Activated CD4-positive, alpha-beta T cell treated with anti-CD3 and anti-CD28 coated beads for 4 hours (primary cell): Measurements from ENCODE around the gene GFRA1.
"Not testable (repeated sequence)": the region's sequence is repeated elsewhere in the genome, so short reads cannot be mapped to it uniquely, and the experiment has no call there.

ENCODE experiments used
- DNase-seq, 2 donors: peaks; one replicate each; pipeline ENCODE4 v3.0.0-alpha.2; 2020

Gene GFRA1

GRCh38 chr10:116056445-116057293 is 216.3 kb downstream of the GFRA1 start:
- no peak for DNase-seq

DNA sequence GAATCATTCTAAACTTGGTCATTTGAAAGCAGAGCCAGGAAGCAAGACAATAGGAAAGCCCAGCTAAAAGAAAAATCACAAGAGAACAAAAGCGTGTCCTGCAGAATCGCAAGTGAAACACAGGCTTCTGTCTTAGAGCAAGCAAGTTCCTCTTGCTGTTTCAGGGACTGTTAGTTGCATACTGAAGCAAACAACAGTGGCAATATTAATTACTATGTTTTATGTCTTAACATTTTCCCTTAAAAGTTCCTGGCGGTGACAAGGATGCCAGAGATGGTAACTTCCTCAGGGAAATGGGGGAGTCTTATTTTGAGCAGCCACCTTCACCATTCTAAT is 217.1 kb downstream of the GFRA1 start:
- no peak for DNase-seq

DNA sequence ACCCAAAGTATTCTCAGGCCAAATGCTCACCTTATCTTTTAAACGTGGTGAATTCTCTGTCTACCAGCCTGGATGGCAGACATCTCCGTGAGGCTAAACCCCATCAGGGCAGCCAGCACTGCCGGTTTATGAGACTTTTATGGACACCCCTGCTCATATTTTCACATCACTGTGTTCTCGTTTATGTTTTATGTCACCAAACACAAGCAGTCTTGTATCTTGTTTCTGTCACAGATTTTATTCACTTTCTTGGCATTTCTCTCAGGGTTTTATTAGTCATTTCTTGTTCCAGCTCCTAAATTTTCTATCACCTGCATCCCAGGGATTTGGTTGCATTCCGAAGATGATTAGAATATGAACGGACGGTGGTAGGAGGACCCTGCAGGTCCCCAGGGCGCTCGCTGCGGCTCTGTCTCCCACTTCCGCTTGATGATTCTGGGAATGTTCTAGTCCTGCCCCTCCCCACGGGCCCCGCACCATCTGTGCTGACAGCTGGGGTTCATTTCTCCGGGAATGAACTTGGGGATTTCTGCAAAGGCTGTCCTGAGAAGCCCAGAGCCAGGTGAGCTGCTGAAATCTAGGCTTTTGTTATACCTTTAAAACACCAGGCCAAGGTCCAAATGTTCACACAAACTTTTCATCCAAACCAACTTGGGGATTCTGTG is 217.6 kb downstream of the GFRA1 start:
- no peak for DNase-seq

DNA sequence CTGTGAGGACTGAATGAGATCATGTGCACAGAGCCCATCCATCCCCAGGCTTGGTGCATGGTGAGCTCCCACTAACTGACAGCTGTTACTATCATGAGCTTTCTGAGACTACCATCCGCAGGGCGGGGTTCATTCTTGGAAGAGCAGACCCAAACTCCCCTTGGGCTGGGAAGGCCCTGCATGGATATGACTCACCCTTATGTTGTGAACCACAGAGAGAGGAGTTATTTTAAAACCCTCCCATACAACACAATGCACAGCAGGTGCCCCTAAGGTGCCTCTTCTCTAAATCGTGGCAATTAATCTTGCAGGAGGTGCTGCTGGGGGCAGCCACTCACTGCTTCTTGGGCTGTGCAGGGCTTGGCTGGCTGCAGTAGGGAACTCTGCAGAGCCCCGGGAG is 219.1 kb downstream of the GFRA1 start:
- DNase-seq, result no peak

DNA sequence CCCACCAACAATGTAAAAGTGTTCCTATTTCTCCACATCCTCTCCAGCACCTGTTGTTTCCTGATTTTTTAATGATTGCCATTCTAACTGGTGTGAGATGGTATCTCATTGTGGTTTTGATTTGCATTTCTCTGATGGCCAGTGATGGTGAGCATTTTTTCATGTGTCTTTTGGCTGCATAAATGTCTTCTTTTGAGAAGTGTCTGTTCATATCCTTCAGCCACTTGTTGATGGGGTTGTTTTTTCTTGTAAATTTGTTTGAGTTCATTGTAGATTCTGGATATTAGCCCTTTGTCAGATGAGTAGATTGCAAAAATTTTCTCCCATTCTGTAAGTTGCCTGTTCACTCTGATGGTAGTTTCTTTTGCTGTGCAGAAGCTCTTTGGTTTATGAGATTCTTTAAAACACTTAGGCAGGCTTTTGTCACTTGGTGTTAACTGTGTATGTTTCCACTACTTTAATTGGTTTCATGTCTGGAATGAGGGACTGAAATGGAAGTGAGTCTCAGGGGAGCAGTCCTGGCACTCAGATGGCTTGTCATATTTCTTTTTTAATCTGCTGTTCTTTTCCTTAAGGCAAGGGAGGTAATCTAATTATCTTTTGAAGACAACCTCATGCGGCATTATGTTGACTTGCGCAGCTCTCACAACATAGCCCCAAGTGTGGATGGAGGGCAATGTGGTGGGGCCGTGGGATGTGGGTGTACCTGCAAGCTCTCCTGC is 219.8 kb downstream of the GFRA1 start:
- not testable (repeated sequence) for DNase-seq

DNA sequence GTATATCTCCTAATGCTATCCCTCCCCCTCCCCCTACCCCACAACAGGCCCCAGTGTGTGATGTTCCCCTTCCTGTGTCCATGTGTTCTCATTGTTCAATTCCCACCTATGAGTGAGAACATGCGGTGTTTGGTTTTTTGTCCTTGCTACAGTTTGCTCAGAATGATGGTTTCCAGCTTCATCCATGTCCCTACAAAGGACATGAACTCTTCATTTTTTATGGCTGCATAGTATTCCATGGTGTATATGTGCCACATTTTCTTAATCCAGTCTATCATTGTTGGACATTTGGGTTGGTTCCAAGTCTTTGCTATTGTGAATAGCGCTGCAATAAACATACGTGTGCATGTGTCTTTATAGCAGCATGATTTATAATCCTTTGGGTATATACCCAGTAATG is 220.5 kb downstream of the GFRA1 start:
- DNase-seq, result not testable (repeated sequence)

DNA sequence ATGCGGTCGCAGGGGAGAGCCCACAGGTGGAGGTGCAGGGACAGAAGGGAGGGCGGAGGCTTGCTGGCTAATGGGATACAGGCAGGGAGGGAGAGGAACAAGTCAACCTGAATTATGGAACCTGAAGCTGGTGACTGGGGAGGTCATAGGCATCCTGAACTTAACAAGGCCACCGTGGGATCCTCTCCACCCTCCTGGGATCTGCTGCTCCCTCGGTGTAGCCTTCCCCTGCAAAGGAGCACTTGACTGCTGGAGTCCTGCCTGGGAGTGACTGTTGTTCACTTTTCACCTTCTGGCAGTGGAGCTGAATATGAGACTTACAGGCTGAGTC is 223.1 kb downstream of the GFRA1 start:
- no peak for DNase-seq

DNA sequence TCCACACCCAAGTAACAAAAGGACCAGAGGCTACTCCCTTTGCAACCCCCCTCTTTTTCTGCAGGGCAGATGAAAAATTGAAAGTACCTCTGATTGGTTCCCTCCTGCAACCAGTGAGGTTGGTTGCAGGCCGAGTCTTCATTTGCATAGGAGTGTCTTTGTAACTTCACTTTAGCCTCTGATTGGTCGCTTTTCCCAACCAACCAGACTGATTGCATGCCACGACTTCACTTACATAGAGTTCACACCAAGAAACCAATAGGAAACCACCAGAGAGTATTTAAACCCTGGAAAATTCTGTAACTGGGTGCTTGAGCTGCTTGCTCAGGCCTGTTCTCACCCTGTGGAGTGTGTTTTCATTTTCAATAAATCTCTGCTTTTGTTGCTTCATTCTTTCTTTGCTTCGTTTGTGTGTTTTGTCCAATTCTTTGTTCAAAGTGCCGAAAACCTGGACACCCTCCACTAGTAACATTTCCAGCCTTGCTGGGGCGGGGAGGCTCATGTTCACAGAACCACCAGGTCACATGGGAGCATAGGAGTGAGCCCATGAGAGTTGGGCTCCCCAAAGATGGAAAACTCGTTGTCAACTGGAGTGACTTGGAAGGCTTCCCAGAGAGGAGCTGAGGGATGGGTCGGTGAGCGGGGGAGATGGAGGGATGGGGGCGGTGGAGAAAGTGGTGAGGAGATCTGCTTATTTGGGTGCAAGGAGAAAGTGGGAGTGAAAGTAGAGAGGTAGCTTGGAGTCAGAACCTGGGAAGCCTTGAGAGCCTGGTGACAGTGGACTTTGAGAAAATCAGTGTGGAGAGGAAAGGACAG is 223.6 kb downstream of the GFRA1 start:
- no peak for DNase-seq

DNA sequence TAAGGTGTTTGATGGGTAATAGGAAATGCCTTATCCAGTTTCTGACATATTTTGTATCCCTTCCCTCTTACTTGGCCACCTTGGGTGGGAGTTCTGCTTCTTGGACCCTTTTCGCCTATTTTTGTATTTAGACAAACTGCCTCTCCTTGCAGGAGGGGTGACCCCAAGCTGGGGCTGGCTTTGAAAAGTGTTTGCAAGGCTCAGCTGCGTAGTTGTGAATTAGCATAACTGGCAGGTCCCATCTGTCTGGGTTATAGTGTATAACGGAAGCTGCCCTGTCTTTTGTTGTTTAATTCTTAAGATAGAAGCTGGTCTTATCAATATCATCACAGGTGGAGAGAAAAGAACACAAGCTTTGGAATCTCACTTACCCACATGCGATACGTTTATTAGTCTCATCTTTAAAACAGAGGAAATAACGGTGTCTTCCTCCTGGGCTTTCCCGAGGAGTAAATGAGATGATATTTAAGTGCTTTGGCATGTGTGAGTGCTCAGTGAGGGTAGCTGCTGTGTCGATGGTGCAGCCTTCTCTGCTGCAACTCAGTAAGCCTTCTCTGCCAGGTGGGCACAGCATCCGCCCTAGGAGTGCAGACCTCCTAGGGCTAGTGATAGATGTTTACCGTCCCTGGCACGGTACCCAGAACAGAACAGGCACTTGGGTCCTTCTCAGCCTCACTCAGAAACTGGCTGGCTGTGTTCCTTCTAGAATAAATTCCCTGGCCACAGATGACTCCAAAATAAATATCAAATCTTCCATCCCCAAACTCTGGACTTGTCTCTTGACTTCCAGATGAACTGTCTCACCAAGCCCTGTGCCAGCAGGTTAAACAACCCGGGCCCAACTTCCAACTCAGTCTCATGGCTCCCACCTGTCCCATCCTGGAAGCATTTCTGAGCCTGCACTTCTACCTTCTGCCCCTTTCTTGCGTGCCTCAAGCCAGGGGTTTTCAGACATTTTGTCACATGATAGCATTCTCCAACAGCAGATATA is 227.3 kb downstream of the GFRA1 start:
- DNase-seq, result no peak

DNA sequence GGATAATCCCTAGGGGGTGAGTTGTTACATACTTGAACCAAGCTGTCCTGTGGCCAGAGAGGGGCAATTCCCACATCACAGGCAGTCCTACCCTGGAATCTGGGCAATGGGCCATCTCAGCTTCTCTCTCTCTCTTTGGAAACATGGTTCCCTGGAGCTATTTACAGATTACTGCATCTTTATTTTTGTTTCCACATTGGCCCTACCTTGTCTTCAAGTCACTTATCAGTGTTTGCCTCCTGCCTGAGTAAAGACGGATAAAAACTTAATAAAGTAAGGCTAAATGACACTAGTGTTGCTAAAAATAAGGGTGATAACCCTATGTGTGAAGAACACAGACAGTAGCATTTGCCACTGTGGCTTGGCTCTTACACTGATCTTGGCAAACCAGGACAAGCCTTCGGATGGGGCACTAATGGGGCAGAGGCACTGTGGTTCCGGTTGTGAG is 228.2 kb downstream of the GFRA1 start:
- no peak for DNase-seq

GRCh38 chr10:116043861-116044260 is 229.1 kb downstream of the GFRA1 start:
- no peak for DNase-seq

DNA sequence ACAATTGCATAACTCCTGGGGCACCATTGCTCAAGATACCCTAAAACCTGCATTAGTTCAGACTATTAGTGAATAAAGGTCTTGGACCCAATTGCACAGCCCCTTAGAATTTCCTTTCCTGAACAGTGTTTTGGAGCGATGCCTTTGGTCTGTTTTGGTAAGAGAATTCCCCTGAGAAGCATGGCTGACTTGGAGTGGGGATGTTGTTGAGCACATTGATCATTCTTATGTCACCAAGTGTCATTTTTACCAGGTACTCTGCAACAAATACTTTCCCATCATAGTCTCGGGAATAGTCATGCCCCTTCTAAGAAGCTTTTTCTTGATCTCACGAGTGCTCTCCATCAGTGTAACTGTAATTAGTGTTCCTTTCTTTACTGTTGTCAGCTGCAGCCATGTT is 229.7 kb downstream of the GFRA1 start:
- no peak for DNase-seq

- no peak for DNase-seq
These were observed 231.1 kb downstream of the GFRA1 start for GRCh38 chr10:116041948-116042347.

DNA sequence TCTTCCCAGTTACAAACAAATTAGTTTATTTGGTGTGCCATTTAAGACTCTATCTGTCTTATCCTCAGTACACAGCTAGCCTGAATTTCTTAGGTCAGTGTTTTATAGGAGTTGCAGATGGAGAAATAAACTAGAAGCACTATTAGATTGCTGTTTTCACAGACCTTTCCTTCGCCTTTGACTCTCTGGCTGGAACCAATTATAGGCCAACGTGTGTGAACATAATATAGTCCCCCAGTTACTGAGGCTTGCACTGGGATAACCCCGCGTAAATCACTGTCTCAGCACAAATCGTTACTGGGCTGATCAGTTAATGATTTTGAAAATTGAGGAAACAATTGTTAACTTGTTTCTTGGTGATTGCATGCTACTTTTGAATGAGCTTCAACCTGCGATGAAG is 233.4 kb downstream of the GFRA1 start:
- no peak for DNase-seq

- DNase-seq, result no peak
These were observed 234.7 kb downstream of the GFRA1 start for GRCh38 chr10:116038259-116038658.

DNA sequence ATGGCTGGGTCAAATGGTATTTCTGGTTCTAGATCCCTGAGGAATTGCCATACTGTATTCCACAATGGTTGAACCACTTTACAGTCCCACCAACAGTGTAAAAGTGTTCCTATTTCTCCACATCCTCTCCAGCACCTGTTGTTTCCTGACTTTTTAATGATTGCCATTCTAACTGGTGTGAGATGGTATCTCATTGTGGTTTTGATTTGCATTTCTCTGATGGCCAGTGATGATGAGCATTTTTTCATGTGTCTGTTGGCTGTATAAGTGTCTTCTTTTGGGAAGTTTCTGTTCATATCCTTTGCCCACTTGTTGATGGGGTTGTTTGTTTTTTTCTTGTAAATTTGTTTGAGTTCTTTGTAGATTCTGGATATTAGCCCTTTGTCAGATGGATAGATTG is 237.6 kb downstream of the GFRA1 start:
- not testable (repeated sequence) for DNase-seq

DNA sequence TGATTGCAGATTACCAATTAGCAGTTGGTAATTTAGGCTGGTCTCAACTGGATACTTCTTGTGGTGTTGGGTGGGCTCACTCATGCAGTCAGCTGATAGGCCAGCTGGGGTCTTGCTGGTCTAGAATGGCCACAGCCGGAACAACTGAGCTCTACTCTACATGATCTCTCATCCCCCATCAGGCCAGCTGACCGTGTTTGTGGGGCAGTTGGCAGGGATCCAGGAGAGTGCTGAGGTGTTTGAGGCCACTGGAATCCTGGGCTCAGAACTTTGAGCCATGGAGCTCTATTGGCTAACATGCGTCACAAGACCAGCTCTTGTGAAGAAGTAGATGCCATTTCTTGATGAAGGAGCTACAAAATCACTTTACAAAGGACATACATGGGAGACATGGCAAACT is 242.4 kb downstream of the GFRA1 start:
- DNase-seq, result no peak

DNA sequence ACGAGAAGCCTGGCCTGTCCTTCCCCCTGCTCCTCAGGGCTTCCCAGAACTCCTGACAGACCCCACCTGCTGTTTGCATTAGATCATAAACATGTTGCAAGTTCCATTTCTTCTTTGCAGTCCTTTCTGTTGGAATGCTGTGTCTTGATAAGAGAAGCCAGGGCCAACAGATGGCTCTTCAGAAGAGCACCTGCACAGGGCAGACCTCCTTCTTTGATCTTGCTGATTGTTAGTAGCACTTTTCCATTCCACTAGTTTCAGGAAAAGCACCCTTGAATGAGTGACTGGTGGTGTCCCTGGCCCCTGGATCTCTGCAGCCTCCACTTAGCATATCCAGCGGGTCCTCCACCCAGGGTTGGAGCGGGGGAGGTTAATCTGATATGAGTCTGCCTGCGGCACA is 243.2 kb downstream of the GFRA1 start:
- DNase-seq, result no peak

- no peak for DNase-seq
These were observed 245.7 kb downstream of the GFRA1 start for GRCh38 chr10:116027355-116027754.

DNA sequence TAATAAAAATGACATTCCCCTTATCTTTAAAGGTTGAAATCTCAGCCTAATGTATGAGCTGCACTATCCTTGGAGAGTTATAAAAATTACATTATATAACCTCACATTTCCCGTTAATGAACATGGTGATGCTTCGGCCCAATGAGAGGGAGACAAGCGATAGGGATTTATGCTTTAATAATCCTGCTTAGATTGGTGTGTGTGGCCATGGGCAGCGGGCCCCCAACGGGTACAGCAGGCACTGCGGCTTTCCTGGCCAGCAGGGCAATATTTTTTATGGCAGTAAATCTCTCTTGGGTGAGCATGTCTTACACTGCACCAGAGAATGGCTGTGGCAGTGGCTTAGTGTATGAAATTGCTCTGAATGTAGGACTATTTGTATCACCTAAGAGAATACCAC is 246.3 kb downstream of the GFRA1 start:
- DNase-seq, result no peak

DNA sequence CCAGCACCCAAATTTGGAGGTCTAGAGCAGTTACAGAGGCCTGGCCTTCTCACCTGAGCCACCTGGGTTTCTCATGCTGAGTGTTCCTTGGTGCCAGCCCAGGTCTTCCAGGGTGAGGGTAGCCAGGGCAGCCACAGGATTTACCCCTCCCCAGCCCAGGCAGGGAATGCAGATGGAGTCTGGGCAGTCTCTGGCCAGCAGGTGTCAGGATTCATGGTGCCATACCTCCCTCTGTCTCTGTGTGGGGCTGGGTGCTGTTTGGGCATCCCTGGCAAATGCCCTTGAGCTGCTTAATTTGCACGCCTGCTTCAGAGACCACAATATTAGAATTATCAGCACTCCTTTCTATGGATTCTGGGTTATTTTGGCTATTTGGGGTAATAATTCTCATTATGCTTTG is 246.7 kb downstream of the GFRA1 start:
- DNase-seq, result no peak
